ENCODE data around the gene AGAP1.

AGAP1 gene

GRCh38 chr2:235570966-235571692 lies 77.3 kb downstream of the AGAP1 start:
- TF ChIP-seq EZH2phosphoT487 (IDR thresholded peaks at IDR 0.05; ENCODE audit: borderline replicate concordance, low read length) = no peak
- TF ChIP-seq CTCF (IDR thresholded peaks at IDR 0.05; ENCODE audit: low read depth, low read length, poor library complexity, severe bottlenecking) = no peak
- Histone ChIP-seq H3K79me2 (ENCODE audit: control insufficient read depth, low read length) (no peaks in the 10 kb centered on the region), H3K36me3 (ENCODE audit: control insufficient read depth, low read length) (no peaks in the 10 kb centered on the region), H3K4me2 (ENCODE audit: low read length) (no peak overlapping the region), H4K20me1 (ENCODE audit: control insufficient read depth, insufficient read depth, low read depth, low read length) (no peaks in the 10 kb centered on the region), H3F3A (ENCODE audit: control insufficient read depth, insufficient read depth) (no peaks in the 10 kb centered on the region), H3K4me3 (ENCODE audit: low read length) (no peak overlapping the region), H3K9me2 (replicated peaks; ENCODE audit: control insufficient read depth, low read length) (no peaks in the 10 kb centered on the region), H3K4me1 (ENCODE audit: control insufficient read depth, low read length) (no peaks in the 10 kb centered on the region), H3K27ac (ENCODE audit: low read depth, low read length) (no peak overlapping the region), H3K27me3 (ENCODE audit: control insufficient read depth, low read length) (no peaks in the 10 kb centered on the region), H3K9me3 (ENCODE audit: control insufficient read depth, insufficient read depth, low read length) (no peaks in the 10 kb centered on the region)

- Histone ChIP-seq H3K27ac (ENCODE audit: low read depth, low read length) (no peak overlapping the region), H3K36me3 (ENCODE audit: control insufficient read depth, low read length) (no peaks in the 10 kb centered on the region), H3K4me1 (ENCODE audit: control insufficient read depth, low read length) (no peaks in the 10 kb centered on the region), H3K4me3 (ENCODE audit: low read length) (no peak overlapping the region), H4K20me1 (ENCODE audit: control insufficient read depth, insufficient read depth, low read depth, low read length) (no peaks in the 10 kb centered on the region), H3K27me3 (ENCODE audit: control insufficient read depth, low read length) (no peaks in the 10 kb centered on the region), H3K79me2 (ENCODE audit: control insufficient read depth, low read length) (no peaks in the 10 kb centered on the region), H3F3A (ENCODE audit: control insufficient read depth, insufficient read depth) (no peaks in the 10 kb centered on the region), H3K9me2 (replicated peaks; ENCODE audit: control insufficient read depth, low read length) (no peaks in the 10 kb centered on the region), H3K9me3 (ENCODE audit: control insufficient read depth, insufficient read depth, low read length) (no peaks in the 10 kb centered on the region), H3K4me2 (ENCODE audit: low read length) (no peak overlapping the region)
- TF ChIP-seq EZH2phosphoT487 (IDR thresholded peaks at IDR 0.05; ENCODE audit: borderline replicate concordance, low read length) (no peak), CTCF (IDR thresholded peaks at IDR 0.05; ENCODE audit: low read depth, low read length, poor library complexity, severe bottlenecking) (no peak)
These were observed 78.7 kb downstream of the AGAP1 start for GRCh38 chr2:235572592-235572991.

- Histone ChIP-seq H3K9me2 (replicated peaks; ENCODE audit: control insufficient read depth, low read length) (no peaks in the 10 kb centered on the region), H3K27me3 (ENCODE audit: control insufficient read depth, low read length) (no peaks in the 10 kb centered on the region), H3K4me1 (ENCODE audit: control insufficient read depth, low read length) (no peaks in the 10 kb centered on the region), H3K9me3 (ENCODE audit: control insufficient read depth, insufficient read depth, low read length) (no peaks in the 10 kb centered on the region), H4K20me1 (ENCODE audit: control insufficient read depth, insufficient read depth, low read depth, low read length) (no peaks in the 10 kb centered on the region), H3F3A (ENCODE audit: control insufficient read depth, insufficient read depth) (no peaks in the 10 kb centered on the region), H3K36me3 (ENCODE audit: control insufficient read depth, low read length) (no peaks in the 10 kb centered on the region), H3K79me2 (ENCODE audit: control insufficient read depth, low read length) (no peaks in the 10 kb centered on the region), H3K27ac (ENCODE audit: low read depth, low read length) (no peak overlapping the region), H3K4me3 (ENCODE audit: low read length) (no peak overlapping the region), H3K4me2 (ENCODE audit: low read length) (no peak overlapping the region)
- TF ChIP-seq CTCF (IDR thresholded peaks at IDR 0.05; ENCODE audit: low read depth, low read length, poor library complexity, severe bottlenecking) = no peak
- no peak for TF ChIP-seq EZH2phosphoT487 (IDR thresholded peaks at IDR 0.05; ENCODE audit: borderline replicate concordance, low read length)
These were observed 79.7 kb downstream of the AGAP1 start for GRCh38 chr2:235573331-235574221.

Data from DOHH2 (cell line).